ENCODE data around the gene PCDH15. TPM values are rescaled to one million over a fixed set of nuclear protein-coding genes. Genes with fewer than 3 reads are reported as not detected.

Gene PCDH15
- total RNA-seq, 4 donors from 2014 or later: not detected

- in situ Hi-C loops (cut with MboI; ENCODE audit: low sequenced_read_pairs in 4 of 4): no loop called here
- ATAC-seq: no peak
Observed at GRCh38 chr10:54198051-54198450, 603.0 kb downstream of the PCDH15 start.

GRCh38 chr10:54194806-54195205 lies 606.2 kb downstream of the PCDH15 start:
- Histone ChIP-seq H3K4me3 (no peak overlapping the region), H3K4me1 (no peaks in the 10 kb centered on the region), H3K9me3 (no peaks in the 10 kb centered on the region), H3K36me3 (no peaks in the 10 kb centered on the region), H3K27ac (no peak overlapping the region), H3K27me3 (no peaks in the 10 kb centered on the region)
- no peak for TF ChIP-seq POLR2A (IDR thresholded peaks at IDR 0.05)
- intact Hi-C loops (cut with DNase I; ENCODE audit: low total_unique reads) (no loop called here), in situ Hi-C loops (cut with MboI; ENCODE audit: low sequenced_read_pairs in 4 of 4) (no loop called here)
- DNase-seq (no peak), ATAC-seq (no peak)

More at GRCh38 chr10:54198051-54198450, 603.0 kb downstream of the PCDH15 start:
- Histone ChIP-seq H3K4me3 (no peak overlapping the region), H3K27ac (no peak overlapping the region), H3K27me3 (no peaks in the 10 kb centered on the region), H3K4me1 (no peaks in the 10 kb centered on the region), H3K36me3 (no peaks in the 10 kb centered on the region), H3K9me3 (no peaks in the 10 kb centered on the region)
- intact Hi-C loops (cut with DNase I; ENCODE audit: low total_unique reads): no loop called here
- TF ChIP-seq POLR2A (IDR thresholded peaks at IDR 0.05) (no peak), CTCF (IDR thresholded peaks at IDR 0.05 in 4 of 5, conservative IDR thresholded peaks at IDR 0.05 in 1 of 5) (no peak)
- no peak for DNase-seq

- no peaks in the 10 kb centered on the region for H3K4me1 ChIP-seq
- in situ Hi-C loops (cut with MboI; ENCODE audit: low sequenced_read_pairs in 4 of 4): no loop called here
- no peaks in the 10 kb centered on the region for H3K27me3 ChIP-seq
- DNase-seq (no peak), ATAC-seq (no peak)
- H3K9me3 ChIP-seq: no peaks in the 10 kb centered on the region
- intact Hi-C loops (cut with DNase I; ENCODE audit: low total_unique reads): no loop called here
- TF ChIP-seq CTCF (IDR thresholded peaks at IDR 0.05 in 4 of 5, conservative IDR thresholded peaks at IDR 0.05 in 1 of 5) (no peak), POLR2A (IDR thresholded peaks at IDR 0.05) (no peak)
- no peaks in the 10 kb centered on the region for H3K36me3 ChIP-seq
- H3K27ac ChIP-seq: no peak overlapping the region
- H3K4me3 ChIP-seq: no peak overlapping the region
Observed at GRCh38 chr10:54159924-54160323, 641.1 kb downstream of the PCDH15 start.

GRCh38 chr10:54148508-54148907 lies 652.5 kb downstream of the PCDH15 start:
- H3K27ac ChIP-seq: no peak overlapping the region
- DNase-seq (no peak), ATAC-seq (no peak)
- no peaks in the 10 kb centered on the region for H3K4me1 ChIP-seq
- no peaks in the 10 kb centered on the region for H3K36me3 ChIP-seq
- intact Hi-C loops (cut with DNase I; ENCODE audit: low total_unique reads): no loop called here
- H3K4me3 ChIP-seq: no peak overlapping the region
- H3K27me3 ChIP-seq: no peaks in the 10 kb centered on the region
- no peaks in the 10 kb centered on the region for H3K9me3 ChIP-seq
- no peak for TF ChIP-seq CTCF (IDR thresholded peaks at IDR 0.05 in 4 of 5, conservative IDR thresholded peaks at IDR 0.05 in 1 of 5)
- no peak for TF ChIP-seq POLR2A (IDR thresholded peaks at IDR 0.05)
- in situ Hi-C loops (cut with MboI; ENCODE audit: low sequenced_read_pairs in 4 of 4): no loop called here

GRCh38 chr10:54139819-54140428 lies 661.1 kb downstream of the PCDH15 start:
- Histone ChIP-seq H3K9me3 (no peaks in the 10 kb centered on the region), H3K27me3 (no peaks in the 10 kb centered on the region), H3K4me3 (no peak overlapping the region), H3K4me1 (no peaks in the 10 kb centered on the region), H3K36me3 (no peaks in the 10 kb centered on the region), H3K27ac (no peak overlapping the region)
- no peak for ATAC-seq
- TF ChIP-seq POLR2A (IDR thresholded peaks at IDR 0.05): no peak
- TF ChIP-seq CTCF (IDR thresholded peaks at IDR 0.05 in 4 of 5, conservative IDR thresholded peaks at IDR 0.05 in 1 of 5): no peak
- intact Hi-C loops (cut with DNase I; ENCODE audit: low total_unique reads) (no loop called here), in situ Hi-C loops (cut with MboI; ENCODE audit: low sequenced_read_pairs in 4 of 4) (no loop called here)
- DNase-seq: no peak
